OCI-LY3 (cell line): ENCODE measurements around the gene XYLT2.

ENCODE experiments used
- H2AFZ ChIP-seq: fragments of 200-600, 300-600 bp; shearing (Covaris generic); 2 replicates; pipeline ENCODE4 v1.6.0; 2014; ENCODE audit warnings: antibody characterized with exemption, low read depth, low read length
- H3K27ac ChIP-seq: fragments of 200-600, 300-600 bp; sonication (generic); 2 replicates; pipeline ENCODE4 v1.5.1; 2014; ENCODE audit warnings: mild to moderate bottlenecking, low read length, moderate library complexity, mixed read lengths
- H3K27me3 ChIP-seq: fragments of 200-600, 300-600 bp; sonication (generic); 2 replicates; pipeline ENCODE4 v1.6.1; 2014; ENCODE audit warnings: low read depth, low read length, mixed read lengths
- H3K36me3 ChIP-seq: fragments of 200-600, 300-600 bp; sonication (generic); replicated peaks from 2 replicates; pipeline ENCODE3; 2014; ENCODE audit warnings: low read depth, low read length, mixed read lengths
- H3K4me1 ChIP-seq: fragments of 300-600, 200-600 bp; sonication (generic); 2 replicates; pipeline ENCODE4 v1.6.1; 2014; ENCODE audit warnings: low read length, mixed read lengths
- H3K4me2 ChIP-seq: fragments of 200-600, 300-600 bp; sonication (generic); 2 replicates; pipeline ENCODE4 v1.6.1; 2014; ENCODE audit warnings: low read length, mixed read lengths
- H3K4me3 ChIP-seq: fragments of 300-600, 200-600 bp; sonication (generic); 2 replicates; pipeline ENCODE4 v1.5.1; 2014; ENCODE audit warnings: antibody characterized with exemption, mild to moderate bottlenecking, low read length, moderate library complexity
- H3K79me2 ChIP-seq: fragments of 300-600, 200-600 bp; shearing (Covaris generic); 2 replicates; pipeline ENCODE4 v1.6.1; 2014; ENCODE audit warnings: mild to moderate bottlenecking, low read length, mixed read lengths
- H3K9ac ChIP-seq: fragments of 300-600, 200-600 bp; shearing (Covaris generic); 2 replicates; pipeline ENCODE4 v1.6.0; 2014; ENCODE audit warnings: mild to moderate bottlenecking, low read length, moderate library complexity
- H3K9me3 ChIP-seq: fragments of 200-600, 300-600 bp; shearing (Covaris generic); 2 replicates; pipeline ENCODE4 v1.6.1; 2014; ENCODE audit warnings: low read length, mixed read lengths; ENCODE audit not compliant: insufficient read depth
- H4K20me1 ChIP-seq: fragments of 200-600, 300-600 bp; sonication (generic); 2 replicates; pipeline ENCODE4 v1.6.1; 2016; ENCODE audit warnings: low read length, mixed read lengths; ENCODE audit not compliant: insufficient read depth
- CTCF ChIP-seq: fragments of 200-600, 300-600 bp; sonication (generic); IDR thresholded peaks from 2 replicates; pipeline ENCODE4 v1.5.1; 2014; ENCODE audit warnings: antibody characterized with exemption, low read length, low read depth
- EZH2phosphoT487 ChIP-seq: fragments of 200-600 bp; shearing (Covaris generic); IDR thresholded peaks from 2 replicates; pipeline ENCODE4 v1.6.1; 2018; ENCODE audit warnings: antibody characterized with exemption, mixed run types, low read depth

Gene XYLT2

GRCh38 chr17:50386510-50386909 is 40.6 kb downstream of the XYLT2 start:
- Histone ChIP-seq H3K27me3 (no peaks in the 10 kb centered on the region), H4K20me1 (no peaks in the 10 kb centered on the region), H3K4me2 (no peak overlapping the region), H3K4me1 (peaks cover 7% of the 10 kb centered on the region), H3K27ac (no peak overlapping the region), H3K9me3 (no peaks in the 10 kb centered on the region), H3K79me2 (peaks cover 9% of the 10 kb centered on the region; the same call in 1 of the 2 replicates), H3K9ac (no peak overlapping the region), H3K4me3 (no peak overlapping the region), H2AFZ (no peak overlapping the region), H3K36me3 (peaks cover 83% of the 10 kb centered on the region)
- no peak for TF ChIP-seq EZH2phosphoT487
- no peak for TF ChIP-seq CTCF

GRCh38 chr17:50388728-50389127 is 42.8 kb downstream of the XYLT2 start:
- Histone ChIP-seq H3K36me3 (peaks cover 84% of the 10 kb centered on the region), H3K4me1 (peaks cover 18% of the 10 kb centered on the region), H3K79me2 (peaks cover 17% of the 10 kb centered on the region; the same call in 1 of the 2 replicates), H3K27me3 (no peaks in the 10 kb centered on the region), H3K4me3 (no peak overlapping the region), H4K20me1 (no peaks in the 10 kb centered on the region), H2AFZ (no peak overlapping the region), H3K4me2 (no peak overlapping the region), H3K9me3 (no peaks in the 10 kb centered on the region), H3K27ac (no peak overlapping the region), H3K9ac (no peak overlapping the region)
- TF ChIP-seq EZH2phosphoT487 (no peak), CTCF (no peak)

- no peak overlapping the region for H3K4me3 ChIP-seq
- no peaks in the 10 kb centered on the region for H3K9me3 ChIP-seq
- no peak for TF ChIP-seq EZH2phosphoT487
- TF ChIP-seq CTCF = no peak
- no peaks in the 10 kb centered on the region for H4K20me1 ChIP-seq
- H3K4me2 ChIP-seq = no peak overlapping the region
- H2AFZ ChIP-seq = no peak overlapping the region
- H3K4me1 ChIP-seq = peaks cover 18% of the 10 kb centered on the region
- H3K9ac ChIP-seq = no peak overlapping the region
- no peaks in the 10 kb centered on the region for H3K27me3 ChIP-seq
- no peak overlapping the region for H3K27ac ChIP-seq
- peaks cover 25% of the 10 kb centered on the region for H3K79me2 ChIP-seq
- peaks cover 87% of the 10 kb centered on the region for H3K36me3 ChIP-seq
These were observed 43.6 kb downstream of the XYLT2 start for GRCh38 chr17:50389534-50389933.

GRCh38 chr17:50392621-50393020 is 46.7 kb downstream of the XYLT2 start:
- Histone ChIP-seq H3K4me2 (no peak overlapping the region), H3K9me3 (no peaks in the 10 kb centered on the region), H3K27ac (no peak overlapping the region), H3K79me2 (peaks cover 56% of the 10 kb centered on the region), H3K4me3 (no peak overlapping the region), H2AFZ (no peak overlapping the region), H3K27me3 (no peaks in the 10 kb centered on the region), H3K4me1 (peaks cover 30% of the 10 kb centered on the region), H4K20me1 (peaks cover 13% of the 10 kb centered on the region; the same call in 1 of the 2 replicates), H3K36me3 (peaks cover 75% of the 10 kb centered on the region), H3K9ac (no peak overlapping the region)
- TF ChIP-seq EZH2phosphoT487 (no peak), CTCF (no peak)
